NB4 (cell line): ENCODE data around the gene UBXN11.

Source experiments
- DNase-seq: peaks from one replicate; pipeline ENCODE4 v3.0.0; 2010; ENCODE audit warnings: low read depth
- H3K4me3 ChIP-seq: one replicate; pipeline ENCODE4 v1.5.1; 2011; ENCODE audit warnings: mild to moderate bottlenecking, low read depth, low read length, moderate library complexity
- CTCF ChIP-seq: IDR thresholded peaks from one replicate; pipeline ENCODE4 v1.5.1; 2012; ENCODE audit warnings: low read depth, low read length
- MAX ChIP-seq: IDR thresholded peaks from 2 replicates; pipeline ENCODE4 v1.6.1; 2011; ENCODE audit warnings: low read depth, low read length
- MYC ChIP-seq: IDR thresholded peaks from 2 replicates; pipeline ENCODE4 v1.6.1; 2011; ENCODE audit warnings: low read depth, low read length
- POLR2A ChIP-seq: IDR thresholded peaks from 2 replicates; pipeline ENCODE4 v1.6.1; 2011; ENCODE audit warnings: mild to moderate bottlenecking; ENCODE audit not compliant: insufficient read length; ENCODE audit errors: extremely low read depth

Gene UBXN11

GRCh38 chr1:26282401-26282918 lies 24.0 kb downstream of the UBXN11 start:
- TF ChIP-seq MAX (no peak), CTCF (no peak), POLR2A (no peak), MYC (no peak)
- H3K4me3 ChIP-seq = no peak overlapping the region
- no peak for DNase-seq

GRCh38 chr1:26281971-26282370 lies 24.5 kb downstream of the UBXN11 start:
- peak overlapping the region; percentile 34 for H3K4me3 ChIP-seq
- DNase-seq = peak; percentile 80
- TF ChIP-seq MAX = no peak
- TF ChIP-seq MYC = no peak
- TF ChIP-seq POLR2A = no peak
- no peak for TF ChIP-seq CTCF

GRCh38 chr1:26281091-26281958 lies 25.1 kb downstream of the UBXN11 start:
- TF ChIP-seq POLR2A (no peak), CTCF (no peak), MYC (no peak), MAX (no peak)
- DNase-seq = no peak
- H3K4me3 ChIP-seq = peak overlapping the region; percentile 42

GRCh38 chr1:26280333-26281042 lies 25.9 kb downstream of the UBXN11 start:
- peak; percentile 90 for DNase-seq
- H3K4me3 ChIP-seq = peak overlapping the region; percentile 60
- TF ChIP-seq CTCF = no peak
- TF ChIP-seq POLR2A = no peak
- TF ChIP-seq MAX = no peak
- TF ChIP-seq MYC = no peak

GRCh38 chr1:26279456-26280332 lies 26.7 kb downstream of the UBXN11 start, which contains the start of gene SH3BGRL3:
SH3BGRL3 (plus strand) TSS chr1:26280086; CDS start chr1:26280156, 70 bp downstream.
- H3K4me3 ChIP-seq = peak within 1 kb of the TSS; percentile 60
- DNase-seq = peak; percentile 92
- TF ChIP-seq CTCF = peak; percentile 44
- 0 out of 2 replicates have a peak, but pooled peaks have one; percentile 55 for TF ChIP-seq MAX
- peak; percentile 37 for TF ChIP-seq POLR2A
- TF ChIP-seq MYC = no peak; the same call in 1 of the 2 replicates
